GM19467 (cell line): ENCODE results near the gene CCDC110.

ENCODE experiments used
- ATAC-seq: cut with Tn5 transposase; IDR thresholded peaks from one replicate; pipeline ENCODE4 v1.9.1; 2021; ENCODE audit warnings: mild to moderate bottlenecking, moderate library complexity; ENCODE audit not compliant: unreplicated experiment

CCDC110 gene

DNA sequence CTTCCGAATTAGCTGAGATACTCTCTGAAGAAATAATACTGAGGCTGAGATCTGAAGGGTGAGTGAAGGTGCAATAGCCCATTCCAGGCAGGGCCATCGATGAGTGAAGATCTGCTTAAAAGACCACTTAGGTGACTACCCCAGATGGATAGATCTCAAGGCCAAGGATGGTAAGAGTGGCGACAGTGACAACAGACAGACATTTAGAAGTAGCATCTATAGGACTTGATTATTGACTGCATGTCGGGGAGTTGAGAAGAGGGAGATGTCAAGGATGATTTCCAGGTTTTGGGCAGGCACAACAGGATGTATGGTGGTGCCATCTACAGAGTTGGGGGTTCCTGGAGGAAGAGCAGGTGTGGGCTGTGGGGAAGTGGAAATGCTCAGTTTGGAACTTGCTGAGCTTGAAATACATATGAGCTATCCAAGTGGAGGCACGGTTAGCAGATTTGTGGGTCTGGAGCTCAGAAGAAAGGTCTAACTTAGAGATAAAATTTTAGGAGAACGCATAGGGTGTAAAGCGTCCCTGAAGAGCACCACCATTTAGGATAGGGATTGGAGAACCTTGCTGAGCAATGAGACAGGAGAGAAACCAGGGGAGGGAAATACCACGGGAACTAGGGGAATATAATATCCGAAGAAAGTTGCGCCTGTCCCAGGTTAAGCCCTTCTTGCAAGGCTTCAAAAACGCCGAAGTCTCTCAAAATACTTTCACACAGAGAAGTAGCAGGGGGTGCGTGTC is 46.5 kb downstream of the CCDC110 start:
- no peak for ATAC-seq

DNA sequence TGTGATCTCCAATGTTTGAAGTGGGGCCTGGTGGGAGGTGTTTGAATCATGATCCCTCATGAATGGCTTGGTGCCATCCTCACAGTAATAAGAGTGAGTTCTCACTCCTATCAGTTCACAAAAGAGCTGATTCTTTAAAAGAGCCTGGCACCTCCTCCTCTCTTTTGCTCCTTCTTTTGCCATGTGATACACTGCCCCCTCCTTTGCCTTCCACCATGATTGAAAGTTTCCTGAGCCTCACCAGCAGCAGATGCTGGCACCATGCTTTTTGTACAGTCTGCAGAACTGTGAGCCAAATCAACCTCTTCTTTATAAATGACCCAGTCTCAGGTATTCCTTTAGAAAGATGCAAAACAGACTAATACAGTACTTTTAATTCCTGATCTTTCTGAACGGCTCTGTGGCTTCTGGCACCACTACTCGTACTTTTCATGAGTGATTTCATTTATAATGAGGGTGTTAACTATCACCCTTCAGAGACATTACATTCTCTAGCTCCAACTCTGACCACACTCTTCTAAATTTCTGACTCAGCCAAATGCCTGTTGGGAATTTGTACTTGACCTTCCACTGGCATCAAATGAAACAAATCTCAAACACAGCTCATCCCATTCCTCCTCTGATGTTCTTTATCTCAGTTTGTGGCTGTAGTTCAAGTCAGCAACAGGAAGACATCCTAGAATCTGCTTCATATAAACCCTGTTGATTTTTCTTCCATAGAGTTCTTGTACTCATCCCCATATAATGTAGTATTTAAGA is 50.0 kb downstream of the CCDC110 start:
- no peak for ATAC-seq

- no peak for ATAC-seq
Measured at GRCh38 chr4:185416955-185417354, 54.6 kb downstream of the CCDC110 start.

- ATAC-seq, result no peak
Measured at GRCh38 chr4:185412412-185412811, 59.1 kb downstream of the CCDC110 start.

GRCh38 chr4:185411849-185412248 is 59.7 kb downstream of the CCDC110 start:
- ATAC-seq, result no peak

DNA sequence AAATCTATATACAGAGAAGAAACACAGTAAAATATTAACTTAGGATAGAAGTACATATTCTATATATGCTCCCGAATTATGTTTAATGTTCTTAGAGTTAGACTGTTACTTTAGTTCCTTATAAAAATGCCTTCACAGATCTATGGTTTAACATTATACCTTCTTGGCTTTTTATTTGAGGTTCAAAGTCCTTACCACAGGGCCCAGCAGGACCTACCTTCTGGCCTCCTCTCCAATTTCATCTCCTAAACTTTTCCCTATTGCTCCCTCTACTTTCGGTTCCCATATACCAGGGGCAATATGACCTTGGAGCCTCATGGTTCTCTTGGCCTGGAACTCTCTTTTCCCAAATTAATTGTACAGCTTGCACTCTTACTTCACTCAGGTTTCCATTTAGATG is 63.1 kb downstream of the CCDC110 start:
- ATAC-seq, result no peak

GRCh38 chr4:185405296-185405999 is 66.1 kb downstream of the CCDC110 start:
- ATAC-seq, result peak; percentile 61

DNA sequence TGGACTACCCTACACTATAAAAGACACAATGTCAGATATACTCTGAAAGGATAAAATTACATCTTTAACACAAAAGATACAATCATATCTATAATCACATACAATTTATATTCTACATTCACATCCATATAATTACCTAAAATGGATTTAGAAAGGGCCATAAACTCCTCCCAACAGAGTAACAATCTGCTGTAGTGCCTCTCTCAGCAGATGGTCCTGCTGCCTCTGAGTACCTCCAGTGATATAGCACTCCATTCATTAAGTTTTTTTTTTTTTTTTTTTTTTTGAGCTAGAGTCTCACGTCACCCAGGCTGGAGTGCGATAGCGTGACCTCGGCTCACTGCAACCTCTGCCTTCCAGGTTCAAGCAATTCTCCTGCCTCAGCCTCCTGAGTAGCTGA is 67.5 kb downstream of the CCDC110 start:
- ATAC-seq, result no peak

DNA sequence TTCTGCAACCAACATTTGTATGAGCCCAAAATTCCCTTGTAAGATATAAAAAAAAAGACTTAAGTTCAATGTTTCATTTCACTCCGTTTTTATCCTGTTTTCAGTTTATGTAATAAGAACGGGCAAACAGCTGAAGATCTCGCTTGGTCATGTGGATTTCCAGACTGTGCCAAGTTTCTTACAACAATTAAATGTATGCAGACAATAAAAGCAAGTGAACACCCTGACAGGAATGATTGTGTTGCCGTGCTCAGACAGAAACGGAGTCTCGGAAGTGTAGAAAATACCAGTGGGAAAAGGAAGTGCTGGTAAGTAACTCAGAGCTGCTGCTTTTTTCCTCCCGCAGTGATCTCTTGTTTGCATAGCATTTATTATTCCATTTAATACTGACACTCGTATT is 72.1 kb downstream of the CCDC110 start:
- ATAC-seq, result no peak

DNA sequence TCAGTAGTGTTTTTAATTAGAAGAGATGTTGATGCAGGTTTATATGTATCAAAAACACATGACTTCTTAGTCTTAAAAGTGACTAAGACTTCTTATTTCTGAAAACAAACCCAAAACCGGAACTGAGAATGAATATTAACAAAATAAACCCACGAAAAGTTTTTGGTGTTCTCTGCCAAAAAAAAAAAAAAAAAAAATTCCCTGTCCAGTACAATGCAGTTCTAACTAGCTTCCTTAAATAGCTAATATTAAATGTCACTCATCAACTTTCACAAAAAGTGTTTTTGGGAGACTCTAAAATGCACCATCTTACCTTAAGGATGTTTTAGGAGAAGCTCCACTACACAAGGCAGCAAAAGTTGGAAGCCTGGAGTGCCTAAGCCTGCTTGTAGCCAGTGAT is 72.9 kb downstream of the CCDC110 start:
- ATAC-seq, result no peak

DNA sequence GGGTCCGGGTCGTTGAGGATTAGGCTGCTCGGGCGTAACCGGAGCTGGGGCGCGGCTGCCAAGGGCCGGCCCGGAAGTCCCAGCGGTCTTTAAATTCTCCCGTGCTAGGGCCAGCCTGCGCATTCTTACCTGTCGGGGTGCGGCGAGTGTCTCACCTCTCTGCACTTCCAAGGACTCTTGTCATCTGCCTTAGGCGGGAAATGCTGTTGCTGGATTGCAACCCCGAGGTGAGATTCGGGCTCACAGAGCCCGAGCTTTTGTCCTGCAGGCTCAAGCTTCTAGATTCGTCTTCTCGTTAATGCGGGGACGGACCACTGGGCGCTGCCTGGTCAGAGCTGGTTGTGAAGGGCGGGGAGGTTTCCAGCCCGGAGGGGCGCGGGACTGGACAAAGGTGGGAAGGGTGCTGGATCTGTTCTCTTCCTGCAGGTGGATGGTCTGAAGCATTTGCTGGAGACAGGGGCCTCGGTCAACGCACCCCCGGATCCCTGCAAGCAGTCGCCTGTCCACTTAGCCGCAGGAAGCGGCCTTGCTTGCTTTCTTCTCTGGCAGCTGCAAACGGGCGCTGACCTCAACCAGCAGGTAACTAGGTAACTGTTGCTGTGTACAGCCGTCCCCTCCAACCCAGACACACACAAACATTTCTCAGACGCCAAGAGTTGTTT is 74.7 kb downstream of the CCDC110 start, which contains the start of gene ANKRD37:
TSS of gene ANKRD37 (plus strand) at position 118 of the 662 bp plus-strand sequence. CDS start at position 201, 83 bp downstream.
- peak; percentile 0 for ATAC-seq

GRCh38 chr4:185395956-185396723 is 75.4 kb downstream of the CCDC110 start:
- peak; percentile 74 for ATAC-seq

DNA sequence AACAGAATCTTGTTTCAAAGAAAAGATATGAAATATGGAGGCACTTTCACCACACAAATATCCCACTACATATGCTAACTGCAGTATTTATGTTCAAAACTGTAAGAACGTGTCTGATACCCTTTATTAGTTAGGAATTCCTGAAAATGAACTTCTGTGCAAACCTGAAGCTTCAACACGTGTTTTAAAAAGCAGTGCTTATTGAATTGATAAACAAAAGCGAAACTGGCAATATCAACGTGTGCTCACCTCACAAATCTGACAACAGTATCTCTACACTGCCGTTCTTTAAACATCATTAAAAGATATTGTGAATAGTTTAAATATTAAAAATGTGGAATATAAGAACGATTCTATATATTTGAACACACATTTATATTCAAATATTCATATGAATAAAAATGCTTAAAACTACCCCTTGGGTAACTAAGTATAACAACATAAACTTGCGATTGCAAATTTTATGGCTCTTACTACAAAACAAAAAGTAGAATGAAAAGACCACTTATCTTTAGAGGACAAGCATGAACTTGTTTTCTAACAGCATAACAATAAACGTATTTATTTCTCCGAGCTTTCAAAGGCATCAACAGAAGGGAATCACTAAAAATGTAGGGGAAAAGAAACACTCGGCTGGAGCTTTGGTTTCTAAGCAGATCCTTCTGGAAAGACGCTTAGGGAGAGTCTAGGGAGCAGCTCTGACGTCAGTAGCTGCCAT is 76.1 kb downstream of the CCDC110 start, which contains the start of gene LRP2BP:
TSS of gene LRP2BP (minus strand) at position 687 of the 718 bp plus-strand sequence. CDS start 17,738 bp downstream, outside the sequence.
- no peak for ATAC-seq
